Measurements from ENCODE around the gene CACNA2D2. TPM values are rescaled to one million over a fixed set of nuclear protein-coding genes. Genes with fewer than 3 reads are reported as not detected.

Gene CACNA2D2
- not detected in 2 replicates for total RNA-seq

- peak; percentile 19 for DNase-seq
Measured at GRCh38 chr3:50503504-50504342, at the start of gene CACNA2D2. Gene CACNA2D2 (minus strand): TSS chr3:50503634. CDS start chr3:50503423, 211 bp downstream.

DNA sequence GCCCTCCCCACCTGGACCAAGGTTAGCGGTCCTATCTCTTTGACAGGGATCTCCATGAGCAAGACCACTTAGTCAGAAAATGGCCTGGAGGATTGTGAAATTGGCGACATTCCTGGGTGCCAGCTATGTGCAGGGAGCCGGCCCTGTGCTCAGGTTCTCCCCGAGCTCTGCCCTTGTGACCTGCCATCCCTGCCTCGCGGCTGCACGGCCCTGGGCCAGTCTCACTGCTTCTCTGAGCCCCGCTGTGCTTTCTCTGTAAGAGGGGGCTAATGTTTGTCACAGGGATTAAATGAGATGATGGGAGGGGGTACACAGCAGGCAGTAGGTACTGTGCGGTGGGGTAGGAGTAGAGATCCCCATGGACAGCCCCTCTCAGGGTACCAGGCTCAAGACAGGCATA, 49.2 kb upstream of the CACNA2D2 start:
- no peak for DNase-seq

- no peak for DNase-seq
Measured at GRCh38 chr3:50551681-50552435, 48.4 kb upstream of the CACNA2D2 start.

- DNase-seq, result no peak
Measured at GRCh38 chr3:50551054-50551659, 47.7 kb upstream of the CACNA2D2 start.

GRCh38 chr3:50550079-50550736, 46.8 kb upstream of the CACNA2D2 start:
- peak; percentile 65 for DNase-seq

- DNase-seq, result no peak
Measured at GRCh38 chr3:50549226-50549625, 45.8 kb upstream of the CACNA2D2 start.

DNA sequence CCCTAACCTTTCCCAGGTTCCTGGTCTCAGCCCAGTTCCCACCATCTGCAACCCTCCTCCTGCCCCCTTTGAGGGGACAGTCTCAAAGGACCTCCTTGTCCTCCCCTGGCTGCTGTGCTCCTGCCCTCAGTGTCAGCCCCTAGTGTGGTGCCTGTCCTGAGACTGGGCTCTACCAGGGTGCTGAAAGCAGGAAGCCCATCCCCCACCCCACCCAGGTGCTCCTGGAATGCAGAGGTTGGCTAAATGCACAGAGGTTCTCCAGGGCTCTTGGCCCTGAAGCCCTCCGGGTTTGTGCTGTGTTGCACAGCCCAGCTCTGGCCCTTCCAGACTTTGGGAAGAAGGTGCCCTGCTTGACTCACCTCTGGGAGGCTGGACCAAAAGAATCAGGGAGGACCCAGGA, 42.3 kb upstream of the CACNA2D2 start:
- DNase-seq, result no peak

DNA sequence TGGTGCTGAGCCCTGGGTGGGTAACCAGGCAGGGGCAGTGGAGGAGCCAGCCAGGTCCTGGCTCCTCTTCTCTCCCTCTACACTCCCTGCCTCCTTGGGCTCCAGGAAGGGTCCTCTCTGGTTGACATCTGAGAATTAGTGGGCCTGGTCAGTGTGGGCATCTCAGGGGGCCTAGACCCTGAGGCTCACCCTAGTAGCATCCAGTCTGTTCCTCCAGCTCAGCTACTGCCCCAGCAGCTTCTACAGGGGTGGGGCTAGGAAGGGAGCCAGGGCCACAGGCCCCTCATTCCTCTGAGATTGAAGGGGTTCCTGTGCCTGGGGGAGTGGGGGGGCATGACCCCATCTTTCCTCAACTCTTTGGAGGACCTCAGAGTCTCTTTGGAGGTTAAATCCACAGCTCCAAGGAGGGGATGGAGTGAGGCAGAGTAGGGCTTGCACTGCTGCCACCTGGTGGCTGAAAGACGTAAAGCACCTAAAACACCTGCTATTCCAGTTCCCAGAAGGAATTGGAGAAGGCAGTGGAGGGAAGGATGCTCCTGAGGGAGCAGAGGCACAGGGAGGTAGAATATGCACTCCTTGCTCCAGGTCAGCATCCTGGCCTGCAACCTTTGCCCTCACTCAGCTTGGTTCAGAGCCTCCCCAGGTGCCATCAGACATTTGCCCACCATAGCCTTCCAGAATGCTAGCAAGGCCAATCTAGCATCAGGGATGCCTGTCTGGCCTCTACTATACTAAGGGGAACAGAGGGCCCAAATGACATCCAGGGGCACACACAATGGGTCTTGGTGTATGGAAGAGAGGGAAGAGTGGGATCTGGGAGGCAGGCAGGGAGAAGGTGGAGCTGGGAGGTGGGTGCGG, 39.0 kb upstream of the CACNA2D2 start:
- peak; percentile 81 for DNase-seq

- DNase-seq, result no peak
Measured at GRCh38 chr3:50539356-50540286, 36.2 kb upstream of the CACNA2D2 start.

DNA sequence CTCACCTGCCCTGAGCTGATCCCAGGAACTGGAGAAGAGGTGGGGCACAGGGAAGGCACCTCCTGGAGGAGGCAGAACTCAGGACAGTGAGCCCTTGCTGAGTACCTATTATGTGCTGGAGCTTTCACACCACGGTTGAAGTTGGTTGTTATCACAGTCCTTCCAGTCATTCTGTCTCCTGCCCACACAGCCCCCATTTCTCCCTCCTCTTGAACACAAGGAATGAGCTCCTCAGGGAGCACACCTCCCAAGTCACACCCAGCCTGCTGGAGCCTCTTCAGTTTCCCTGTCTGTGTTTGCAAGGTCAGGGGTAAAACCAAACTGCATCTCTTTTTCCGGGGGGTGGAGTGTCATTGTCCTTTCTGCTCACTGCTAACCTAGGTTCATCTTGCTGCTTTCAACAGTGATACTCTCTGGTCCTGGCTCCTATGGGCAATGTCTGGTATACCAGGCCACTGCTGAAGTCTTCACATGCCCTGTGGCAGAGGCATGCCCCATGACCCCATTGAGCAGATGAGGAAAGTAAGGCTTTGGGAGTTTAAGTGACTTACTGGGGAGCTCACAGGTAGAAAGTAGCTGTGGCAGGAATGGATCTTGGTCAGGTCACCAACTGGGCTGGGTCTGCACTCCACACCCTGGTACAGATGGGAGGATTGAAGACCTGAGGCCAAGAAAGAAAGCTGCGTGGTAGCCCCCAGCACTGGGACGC, 34.1 kb upstream of the CACNA2D2 start:
- DNase-seq, result no peak

GRCh38 chr3:50536471-50537180, 33.2 kb upstream of the CACNA2D2 start:
- no peak for DNase-seq

DNA sequence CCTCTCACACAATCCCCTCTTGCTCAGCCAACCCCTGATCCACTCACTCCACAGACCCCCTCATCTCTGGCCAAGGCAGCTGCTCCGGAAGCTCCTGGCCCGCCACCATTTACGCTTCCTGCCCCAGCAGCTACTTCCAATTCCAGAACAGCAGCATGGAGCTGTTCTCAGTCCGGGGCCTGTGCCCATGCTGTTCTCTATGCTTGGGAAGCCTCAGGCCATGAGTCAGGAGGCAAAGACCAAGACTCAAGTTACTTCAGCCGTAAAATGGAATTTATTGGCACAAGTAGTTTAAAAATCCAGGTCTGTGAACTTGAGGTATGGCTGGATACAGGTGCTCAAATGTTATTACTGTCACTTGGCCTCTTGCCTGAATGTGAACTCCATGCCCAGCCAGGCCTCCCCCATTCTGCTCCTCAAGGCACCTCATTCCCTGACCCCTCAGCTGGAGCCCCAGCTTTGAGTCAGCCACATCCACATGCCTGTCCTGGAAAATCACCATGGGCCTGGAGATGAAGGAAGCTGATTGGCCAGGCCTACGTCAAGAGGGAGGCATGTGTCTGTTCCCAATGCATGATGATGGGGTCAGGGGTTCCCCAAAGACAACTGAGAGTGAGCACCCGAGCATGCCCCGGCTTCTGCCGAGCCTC, 31.4 kb upstream of the CACNA2D2 start:
- DNase-seq, result no peak

DNA sequence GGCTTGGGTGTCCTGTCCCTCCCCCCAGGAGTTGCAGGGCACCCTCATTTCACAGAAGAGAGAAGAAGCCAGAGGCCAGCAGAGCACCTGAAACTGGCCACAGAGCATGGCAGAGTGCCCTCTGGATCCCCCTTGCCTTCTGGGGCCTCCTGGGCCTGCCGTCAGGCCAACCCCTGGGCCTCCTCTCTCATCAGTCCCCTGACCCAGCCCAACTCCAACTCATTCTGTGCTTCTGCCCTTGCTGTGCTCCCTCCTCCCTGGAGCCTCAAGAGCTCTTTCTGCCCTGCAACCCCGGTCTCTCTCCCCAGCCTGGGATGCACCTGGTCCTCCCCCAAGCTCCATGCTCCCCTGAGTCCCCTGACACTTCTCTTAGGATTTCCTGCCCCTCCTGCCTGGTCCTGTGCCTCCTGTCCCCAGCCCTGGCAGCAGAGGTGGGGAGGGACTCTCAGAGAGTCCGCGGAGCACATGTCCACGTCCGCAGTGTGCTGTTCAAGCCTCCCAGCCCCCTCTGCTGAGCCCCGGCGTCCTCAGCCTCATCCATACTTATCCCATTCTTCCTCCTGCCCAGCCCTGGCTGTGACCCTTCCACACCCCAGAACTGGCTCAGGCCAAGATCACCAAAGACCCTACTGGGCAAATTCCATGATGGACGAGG, 30.5 kb upstream of the CACNA2D2 start:
- no peak for DNase-seq

DNA sequence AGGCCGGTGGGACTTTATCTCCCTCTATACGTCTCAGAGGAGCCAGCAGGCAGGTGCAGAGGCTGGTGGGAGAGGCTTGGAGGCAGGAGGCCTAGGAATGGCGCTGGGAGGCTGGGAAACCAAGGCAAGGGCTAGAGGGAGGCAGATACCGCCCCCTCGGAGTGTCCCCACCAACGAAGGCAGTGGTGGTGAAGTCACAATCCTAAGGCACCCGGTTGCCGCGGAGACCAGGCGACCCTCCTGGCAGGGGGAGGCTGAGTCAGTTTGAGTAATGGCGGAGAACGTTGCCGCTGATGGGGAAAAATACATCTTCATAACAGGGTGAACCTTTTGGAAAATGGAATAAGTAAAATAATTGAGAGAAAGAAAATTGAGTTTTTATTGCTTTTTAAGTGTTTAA, 29.9 kb upstream of the CACNA2D2 start:
- DNase-seq, result no peak

DNA sequence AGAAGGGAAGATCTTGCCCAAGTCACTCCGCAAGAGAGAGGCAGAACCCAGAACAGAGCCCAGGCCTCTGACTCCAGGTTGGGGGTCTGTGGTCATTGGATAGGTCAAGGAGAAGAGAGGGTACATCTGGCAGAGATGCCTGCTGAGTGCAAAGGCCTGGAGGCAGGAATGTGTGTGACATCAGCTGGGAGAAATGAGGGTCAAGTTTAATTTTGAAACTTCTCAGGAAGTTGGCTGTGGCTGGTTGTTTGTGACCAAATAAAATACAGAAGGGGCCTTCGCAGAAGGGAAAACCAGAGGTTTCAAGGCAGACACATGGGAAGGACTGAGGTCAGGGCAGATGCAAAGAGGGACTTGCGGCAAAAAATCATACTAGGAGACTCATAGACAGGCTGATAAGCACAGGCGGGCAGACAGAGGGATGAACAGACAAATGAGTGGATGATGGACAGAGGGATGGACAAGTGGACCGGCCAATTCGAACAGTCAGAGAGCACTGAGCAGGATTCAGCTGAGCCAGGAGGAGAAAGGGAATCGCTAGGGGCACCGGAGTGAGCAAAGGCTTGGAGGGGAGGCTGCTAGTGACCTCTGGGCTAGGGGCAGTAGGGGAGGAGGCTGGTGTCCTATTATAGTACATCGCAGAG, 28.8 kb upstream of the CACNA2D2 start:
- no peak for DNase-seq

DNA sequence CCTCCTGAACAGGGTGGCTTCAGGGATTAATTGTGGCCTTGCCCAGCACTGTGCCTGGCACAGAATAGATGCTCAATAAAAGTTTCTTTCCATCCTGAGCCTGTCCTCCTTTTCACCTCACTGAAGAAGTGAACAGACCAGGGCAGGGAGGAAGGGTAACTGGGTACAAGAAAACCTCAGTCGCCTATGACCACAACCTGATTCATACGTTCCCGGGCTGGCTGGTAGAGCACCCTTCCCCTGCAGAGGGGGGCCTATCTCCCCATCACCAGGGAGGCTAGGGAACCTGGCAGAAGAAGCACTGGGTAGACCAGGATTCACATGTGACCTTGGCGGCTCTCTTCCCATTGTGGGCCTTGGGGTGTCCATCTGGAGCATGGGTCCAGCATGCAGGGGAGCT, 27.8 kb upstream of the CACNA2D2 start:
- DNase-seq, result no peak

Measured in dermis blood vessel endothelial cell (primary cell).